Liver (tissue), 9 donors: ENCODE results near the gene POC1A. TPM values are rescaled to one million over a fixed set of nuclear protein-coding genes. Genes with fewer than 3 reads are reported as not detected.

Experiments used
- DNase-seq: peaks from one replicate; pipeline ENCODE4 v3.0.0-alpha.2; 2017; ENCODE audit warnings: low spot score
- H3K27ac ChIP-seq, 2 donors: one replicate each; pipeline ENCODE4 v1.7.0; 2013; ENCODE audit warnings: inconsistent platforms in 2 of 2, low read length in 2 of 2, control low read depth in 1 of 2, low read depth in 1 of 2, mild to moderate bottlenecking in 1 of 2
- H3K27me3 ChIP-seq, 4 donors: one replicate each; pipeline versions ENCODE4 v1.6.1 to v1.7.0; 2013; ENCODE audit warnings: low read length in 3 of 4, inconsistent platforms in 1 of 4, mild to moderate bottlenecking in 1 of 4, moderate library complexity in 1 of 4; ENCODE audit not compliant: control insufficient read depth in 4 of 4, insufficient read depth in 4 of 4
- H3K36me3 ChIP-seq, 4 donors: one replicate each; pipeline versions ENCODE4 v1.6.1 to v1.7.0; 2013; ENCODE audit warnings: low read length in 3 of 4, mild to moderate bottlenecking in 3 of 4, low read depth in 1 of 4, moderate library complexity in 1 of 4; ENCODE audit not compliant: control insufficient read depth in 4 of 4, insufficient read depth in 3 of 4
- H3K4me1 ChIP-seq, 4 donors: one replicate each; pipeline versions ENCODE4 v1.6.1 to v1.7.0; 2013; ENCODE audit warnings: low read length in 3 of 4, mild to moderate bottlenecking in 3 of 4, moderate library complexity in 1 of 4; ENCODE audit not compliant: control insufficient read depth in 4 of 4, insufficient read depth in 4 of 4
- H3K4me3 ChIP-seq, 3 donors: one replicate each; pipeline versions ENCODE4 v1.6.1 to v1.7.0; 2013; ENCODE audit warnings: low read length in 3 of 3, control low read depth in 1 of 3, low read depth in 1 of 3, mild to moderate bottlenecking in 1 of 3
- H3K9ac ChIP-seq, 2 donors: one replicate each; pipeline ENCODE4 v1.7.0; 2013; ENCODE audit warnings: low read length in 2 of 2, mild to moderate bottlenecking in 2 of 2, moderate library complexity in 2 of 2, control low read depth in 1 of 2, low read depth in 1 of 2
- H3K9me3 ChIP-seq, 4 donors: one replicate each; pipeline versions ENCODE4 v1.6.1 to v1.7.0; 2013; ENCODE audit warnings: low read length in 3 of 4; ENCODE audit not compliant: control insufficient read depth in 4 of 4
- ATF3 ChIP-seq: IDR thresholded peaks from 2 replicates; pipeline ENCODE4 v1.6.1; 2016; ENCODE audit warnings: antibody characterized with exemption
- CTCF ChIP-seq: fragments of 150-350 bp; IDR thresholded peaks from 2 replicates; pipeline ENCODE4 v1.5.1; 2017; ENCODE audit warnings: improper control_type of control experiment, low read depth, low read length; ENCODE audit not compliant: missing input control
- EGR1 ChIP-seq, 2 donors: IDR thresholded peaks; 2 replicates each; pipeline ENCODE4 v1.6.1; 2016 to 2018; ENCODE audit warnings: antibody characterized with exemption in 2 of 2, low read depth in 2 of 2
- FOXA1 ChIP-seq: IDR thresholded peaks from 2 replicates; pipeline ENCODE4 v1.6.1; 2016; ENCODE audit warnings: antibody characterized with exemption
- FOXA2 ChIP-seq: IDR thresholded peaks from 2 replicates; pipeline ENCODE4 v1.6.1; 2016; ENCODE audit warnings: antibody characterized with exemption
- GABPA ChIP-seq, 2 donors: IDR thresholded peaks in 1 of 2; conservative IDR thresholded peaks in 1 of 2; 2 replicates each; pipeline ENCODE4 v1.6.1; 2016; ENCODE audit warnings: antibody characterized with exemption in 2 of 2, mild to moderate bottlenecking in 1 of 2, moderate library complexity in 1 of 2
- HNF4A ChIP-seq, 2 donors: conservative IDR thresholded peaks; 2 replicates each; pipeline ENCODE4 v1.6.1; 2016; ENCODE audit warnings: antibody characterized with exemption in 2 of 2, mild to moderate bottlenecking in 2 of 2
- HNF4G ChIP-seq: IDR thresholded peaks from 2 replicates; pipeline ENCODE4 v1.6.1; 2016; ENCODE audit warnings: antibody characterized with exemption
- JUND ChIP-seq, 2 donors: IDR thresholded peaks; 2 replicates each; pipeline ENCODE4 v1.6.1; 2016; ENCODE audit warnings: antibody characterized with exemption in 2 of 2
- MAX ChIP-seq: IDR thresholded peaks from 2 replicates; pipeline ENCODE4 v1.6.1; 2016; ENCODE audit warnings: antibody characterized with exemption
- NR2F2 ChIP-seq: IDR thresholded peaks from 2 replicates; pipeline ENCODE4 v1.6.1; 2016; ENCODE audit warnings: antibody characterized with exemption
- RAD21 ChIP-seq, 2 donors: IDR thresholded peaks; 2 replicates each; pipeline ENCODE4 v1.6.1; 2016; ENCODE audit warnings: antibody characterized with exemption in 2 of 2, mild to moderate bottlenecking in 2 of 2
- REST ChIP-seq: IDR thresholded peaks from 2 replicates; pipeline ENCODE4 v1.6.1; 2016; ENCODE audit warnings: antibody characterized with exemption, mild to moderate bottlenecking
- RXRA ChIP-seq, 2 donors: IDR thresholded peaks; 2 replicates each; pipeline ENCODE4 v1.6.1; 2017 to 2018; ENCODE audit warnings: antibody characterized with exemption in 2 of 2, mild to moderate bottlenecking in 1 of 2
- SP1 ChIP-seq: IDR thresholded peaks from 2 replicates; pipeline ENCODE4 v1.6.1; 2018; ENCODE audit warnings: antibody characterized with exemption, mild to moderate bottlenecking
- TAF1 ChIP-seq: conservative IDR thresholded peaks from 2 replicates; pipeline ENCODE4 v1.6.1; 2016; ENCODE audit warnings: antibody characterized with exemption, mild to moderate bottlenecking
- YY1 ChIP-seq: IDR thresholded peaks from 2 replicates; pipeline ENCODE4 v1.6.1; 2016; ENCODE audit warnings: antibody characterized with exemption, mild to moderate bottlenecking
- ZBTB33 ChIP-seq: IDR thresholded peaks from 2 replicates; pipeline ENCODE4 v1.6.1; 2016; ENCODE audit warnings: antibody characterized with exemption
- WGBS: extraction: QIAGEN DNeasy Blood & Tissue Kit; methylation state at CpG from one replicate; pipeline ENCODE4 v1.1.7; 2013; 5-methylcytosine and 5-hydroxymethylcytosine counted together
- polyA plus RNA-seq, 2 donors: library from polyadenylated mRNA; stranded (reverse) in 1 of 2; unstranded in 1 of 2; fragments of 200-250 nt in 1 of 2; fragments of >200 nt in 1 of 2; fragmentation: Nextera tagmentation in 1 of 2; extraction: Ambion mirVana in 1 of 2; gene quantifications; one replicate each; pipeline versions ENCODE4 v1.2.1 to v1.2.3, GENCODE V29; 2013 to 2015
- total RNA-seq, 2 donors: library from RNA; depleted of rRNA; stranded (reverse); fragments of >200 nt; gene quantifications; one replicate each; pipeline ENCODE4 v1.2.3, GENCODE V29; 2014
- donor health status: healthy.
- donor health status: healthy.
- donor health status: healthy.
- donor health status: healthy.
- donor health status: healthy.

POC1A gene
- total and polyA plus RNA-seq, 4 donors = 1.4 to 12.7 (median 4.8) TPM

- peaks cover 16 to 40% (median 32%) of the 10 kb centered on the region in 4 donors for H3K4me1 ChIP-seq
- peak overlapping the region in 1 of 2 donors; percentile 49 for H3K9ac ChIP-seq
- peak; percentile 36 for DNase-seq
- peak overlapping the region; percentile 96 to 97 for H3K27ac ChIP-seq
- H3K36me3 ChIP-seq = no peaks in the 10 kb centered on the region
- H3K27me3 ChIP-seq = no peaks in the 10 kb centered on the region
- 32% methylated on average over 5 of the region's 5 CpGs for WGBS
- H3K4me3 ChIP-seq = no peak overlapping the region
- peak in 1 of 2 donors; percentile 55 for TF ChIP-seq RXRA (IDR thresholded peaks at IDR 0.05)
- no peak for TF ChIP-seq RAD21 (IDR thresholded peaks at IDR 0.05)
- peak; percentile 2 for TF ChIP-seq TAF1
- TF ChIP-seq SP1 = peak; percentile 2
- no peaks in the 10 kb centered on the region for H3K9me3 ChIP-seq
Measured at GRCh38 chr3:52177701-52178042, 23.4 kb upstream of the POC1A start.

- Histone ChIP-seq H3K4me1 (peaks cover 12 to 36% (median 28%) of the 10 kb centered on the region in 4 donors), H3K27ac (peak overlapping the region; percentile 96 to 97)
Measured at GRCh38 chr3:52176951-52177700, 22.9 kb upstream of the POC1A start.

More at GRCh38 chr3:52176951-52177700, 22.9 kb upstream of the POC1A start:
- no peaks in the 10 kb centered on the region for H3K36me3 ChIP-seq
- peak; percentile 42 for DNase-seq
- H3K4me3 ChIP-seq = no peak overlapping the region
- TF ChIP-seq TAF1 (no peak), MAX (peak; percentile 98), HNF4A (conservative IDR thresholded peaks at IDR 0.05) (peak; percentile 91 to 92), NR2F2 (peak; percentile 82), ATF3 (peak; percentile 93), RAD21 (IDR thresholded peaks at IDR 0.05) (peak; percentile 45 to 71), RXRA (IDR thresholded peaks at IDR 0.05) (peak; percentile 99 to 100), EGR1 (IDR thresholded peaks at IDR 0.05; ENCODE audit: low read depth in 2 of 2) (peak in 1 of 2 donors; percentile 78), CTCF (peak; percentile 34), ZBTB33 (peak; percentile 91), FOXA2 (peak; percentile 92), JUND (IDR thresholded peaks at IDR 0.05) (peak; percentile 94 to 95), REST (peak; percentile 80), HNF4G (peak; percentile 80), FOXA1 (peak; percentile 89), YY1 (peak; percentile 94), SP1 (peak; percentile 98), GABPA (IDR thresholded peaks at IDR 0.05 in 1 of 2, conservative IDR thresholded peaks at IDR 0.05 in 1 of 2) (peak in 1 of 2 donors; percentile 69)
- no peaks in the 10 kb centered on the region for H3K27me3 ChIP-seq
- peak overlapping the region; percentile 30 to 71 for H3K9ac ChIP-seq
- WGBS = 33% methylated on average over 15 of the region's 15 CpGs
- no peaks in the 10 kb centered on the region for H3K9me3 ChIP-seq
